Measurements from ENCODE around the gene IQCE. TPM values are rescaled to one million over a fixed set of nuclear protein-coding genes. Genes with fewer than 3 reads are reported as not detected.
"Not testable (repeated sequence)": the region's sequence is repeated elsewhere in the genome, so short reads cannot be mapped to it uniquely, and the experiment has no call there.

IQCE gene
- total RNA-seq, 2 experiments from 2014 or later, result 14.9 to 15.2 TPM

- not testable (repeated sequence) for ATAC-seq; H3K9me3 Mint-ChIP-seq (ENCODE audit: low read depth); H3K4me3 Mint-ChIP-seq; H3K27ac Mint-ChIP-seq; H3K27me3 Mint-ChIP-seq; DNase-seq; H3K36me3 Mint-ChIP-seq; H3K4me1 Mint-ChIP-seq
- CTCF ChIA-PET, result interaction anchor here (1.0 to 1.3 kb wide), 2 partner anchors 19 to 55 kb away, joined by 3 read pairs; no protein-coding TSS in a partner anchor
These were observed 31.2 kb downstream of the IQCE start for GRCh38 chr7:2589941-2590340.

GRCh38 chr7:2592375-2592865, 33.6 kb downstream of the IQCE start:
- ATAC-seq (no peak), DNase-seq (no peak)
- CTCF ChIA-PET, result no interaction called here
- Mint-ChIP-seq H3K36me3 (no peaks in the 10 kb centered on the region), H3K27ac (no peak overlapping the region), H3K4me1 (no peaks in the 10 kb centered on the region), H3K27me3 (no peaks in the 10 kb centered on the region), H3K9me3 (ENCODE audit: low read depth) (no peaks in the 10 kb centered on the region), H3K4me3 (no peak overlapping the region)

- Mint-ChIP-seq H3K27ac (no peak overlapping the region), H3K4me1 (no peaks in the 10 kb centered on the region), H3K9me3 (ENCODE audit: low read depth) (no peaks in the 10 kb centered on the region), H3K36me3 (no peaks in the 10 kb centered on the region), H3K4me3 (no peak overlapping the region), H3K27me3 (no peaks in the 10 kb centered on the region)
- DNase-seq (no peak), ATAC-seq (no peak)
- CTCF ChIA-PET, result no interaction called here
These were observed 34.4 kb downstream of the IQCE start for GRCh38 chr7:2593036-2593727.

GRCh38 chr7:2594599-2594998, 35.8 kb downstream of the IQCE start:
- CTCF ChIA-PET, result no interaction called here
- Mint-ChIP-seq H3K9me3 (ENCODE audit: low read depth) (no peaks in the 10 kb centered on the region), H3K4me1 (no peaks in the 10 kb centered on the region), H3K27ac (no peak overlapping the region), H3K36me3 (no peaks in the 10 kb centered on the region), H3K4me3 (no peak overlapping the region), H3K27me3 (no peaks in the 10 kb centered on the region)
- ATAC-seq, result no peak
- DNase-seq, result no peak

- ATAC-seq (no peak), DNase-seq (no peak)
- CTCF ChIA-PET, result interaction anchor here (1.6 kb wide), 1 partner anchor 19 kb away, joined by 3 read pairs; no protein-coding TSS in a partner anchor
- Mint-ChIP-seq H3K4me1 (no peaks in the 10 kb centered on the region), H3K36me3 (no peaks in the 10 kb centered on the region), H3K27ac (no peak overlapping the region), H3K9me3 (ENCODE audit: low read depth) (no peaks in the 10 kb centered on the region), H3K27me3 (no peaks in the 10 kb centered on the region), H3K4me3 (no peak overlapping the region)
These were observed 36.6 kb downstream of the IQCE start for GRCh38 chr7:2595258-2595860.

GRCh38 chr7:2596464-2597272, 37.9 kb downstream of the IQCE start:
- Mint-ChIP-seq H3K9me3 (ENCODE audit: low read depth) (no peaks in the 10 kb centered on the region), H3K4me1 (no peaks in the 10 kb centered on the region), H3K27ac (no peak overlapping the region), H3K4me3 (no peak overlapping the region), H3K27me3 (no peaks in the 10 kb centered on the region), H3K36me3 (no peaks in the 10 kb centered on the region)
- ATAC-seq (no peak), DNase-seq (no peak)
- CTCF ChIA-PET, result interaction anchor here (0.6 to 1.6 kb wide), 2 partner anchors 18 to 26 kb away, joined by 3 read pairs; no protein-coding TSS in a partner anchor

- no peak for ATAC-seq
- Mint-ChIP-seq H3K4me1 (no peaks in the 10 kb centered on the region), H3K27ac (no peak overlapping the region), H3K9me3 (ENCODE audit: low read depth) (no peaks in the 10 kb centered on the region), H3K36me3 (no peaks in the 10 kb centered on the region), H3K27me3 (no peaks in the 10 kb centered on the region), H3K4me3 (no peak overlapping the region)
- no peak for DNase-seq
- CTCF ChIA-PET, result no interaction called here
These were observed 38.5 kb downstream of the IQCE start for GRCh38 chr7:2597273-2597640.

- CTCF ChIA-PET, result no interaction called here
- Mint-ChIP-seq H3K27me3 (no peaks in the 10 kb centered on the region), H3K4me1 (no peaks in the 10 kb centered on the region), H3K9me3 (ENCODE audit: low read depth) (no peaks in the 10 kb centered on the region), H3K4me3 (no peak overlapping the region), H3K36me3 (no peaks in the 10 kb centered on the region), H3K27ac (no peak overlapping the region)
- ATAC-seq, result no peak
- no peak for DNase-seq
These were observed 39.5 kb downstream of the IQCE start for GRCh38 chr7:2598154-2598823.

- Mint-ChIP-seq H3K36me3 (no peaks in the 10 kb centered on the region), H3K9me3 (ENCODE audit: low read depth) (no peaks in the 10 kb centered on the region), H3K4me3 (no peak overlapping the region), H3K4me1 (no peaks in the 10 kb centered on the region), H3K27me3 (no peaks in the 10 kb centered on the region), H3K27ac (no peak overlapping the region)
- CTCF ChIA-PET, result no interaction called here
- ATAC-seq (no peak), DNase-seq (no peak)
These were observed 42.3 kb downstream of the IQCE start for GRCh38 chr7:2601065-2601464.

- ATAC-seq (no peak), DNase-seq (no peak)
- H3K9me3 Mint-ChIP-seq (ENCODE audit: low read depth), result no peaks in the 10 kb centered on the region
- no peak overlapping the region for H3K27ac Mint-ChIP-seq
- CTCF ChIA-PET, result no interaction called here
- H3K4me3 Mint-ChIP-seq, result no peak overlapping the region
- no peaks in the 10 kb centered on the region for H3K27me3 Mint-ChIP-seq
- H3K36me3 Mint-ChIP-seq, result no peaks in the 10 kb centered on the region
- no peaks in the 10 kb centered on the region for H3K4me1 Mint-ChIP-seq
These were observed 43.1 kb downstream of the IQCE start for GRCh38 chr7:2601907-2602306.

GRCh38 chr7:2602406-2603043, 43.7 kb downstream of the IQCE start:
- CTCF ChIA-PET, result no interaction called here
- no peak overlapping the region for H3K4me3 Mint-ChIP-seq
- H3K36me3 Mint-ChIP-seq, result no peaks in the 10 kb centered on the region
- peak; percentile 16 for ATAC-seq
- H3K27me3 Mint-ChIP-seq, result no peaks in the 10 kb centered on the region
- DNase-seq, result no peak
- no peaks in the 10 kb centered on the region for H3K4me1 Mint-ChIP-seq
- H3K27ac Mint-ChIP-seq, result no peak overlapping the region
- H3K9me3 Mint-ChIP-seq (ENCODE audit: low read depth), result no peaks in the 10 kb centered on the region

- no peak overlapping the region for H3K4me3 Mint-ChIP-seq
- DNase-seq (no peak), ATAC-seq (no peak)
- no peak overlapping the region for H3K27ac Mint-ChIP-seq
- H3K27me3 Mint-ChIP-seq, result no peaks in the 10 kb centered on the region
- CTCF ChIA-PET, result no interaction called here
- H3K9me3 Mint-ChIP-seq (ENCODE audit: low read depth), result no peaks in the 10 kb centered on the region
- H3K36me3 Mint-ChIP-seq, result no peaks in the 10 kb centered on the region
- peaks cover 3% of the 10 kb centered on the region for H3K4me1 Mint-ChIP-seq
These were observed 44.5 kb downstream of the IQCE start for GRCh38 chr7:2603044-2603965.

Data from activated CD8-positive, alpha-beta memory T cell treated with anti-CD3 and anti-CD28 coated beads, Interleukin-2, amount 10 ng/mL, durations not matched to agents 7 days and 5 days (primary cell).